GM13976 (cell line): ENCODE measurements around the gene RLF.
A peak's percentile ranks its signal among the peaks of the same experiment; 100 is the strongest.
"Not testable (repeated sequence)": the region's sequence is repeated elsewhere in the genome, so short reads cannot be mapped to it uniquely, and the experiment has no call there.

Experiments used
- DNase-seq: peaks from one replicate; pipeline ENCODE4 v3.0.0; 2012; ENCODE audit warnings: low spot score
- in situ Hi-C: fragments of 300-500 bp; cut with MboI; formaldehyde crosslinking; loops from one replicate; pipeline ENCODE4 v1.12.0; 2022; ENCODE audit warnings: low sequenced_read_pairs, mixed read lengths, inconsistent platforms; ENCODE audit not compliant: unreplicated experiment
- TF ChIP-seq, protein P1 (sequence below): IDR thresholded peaks from 2 replicates; pipeline ENCODE4 v1.5.1; 2012; ENCODE audit warnings: borderline replicate concordance, mild to moderate bottlenecking; ENCODE audit not compliant: insufficient read depth; ENCODE audit errors: extremely low read depth, missing control alignments, control extremely low read depth

Gene RLF

DNA sequence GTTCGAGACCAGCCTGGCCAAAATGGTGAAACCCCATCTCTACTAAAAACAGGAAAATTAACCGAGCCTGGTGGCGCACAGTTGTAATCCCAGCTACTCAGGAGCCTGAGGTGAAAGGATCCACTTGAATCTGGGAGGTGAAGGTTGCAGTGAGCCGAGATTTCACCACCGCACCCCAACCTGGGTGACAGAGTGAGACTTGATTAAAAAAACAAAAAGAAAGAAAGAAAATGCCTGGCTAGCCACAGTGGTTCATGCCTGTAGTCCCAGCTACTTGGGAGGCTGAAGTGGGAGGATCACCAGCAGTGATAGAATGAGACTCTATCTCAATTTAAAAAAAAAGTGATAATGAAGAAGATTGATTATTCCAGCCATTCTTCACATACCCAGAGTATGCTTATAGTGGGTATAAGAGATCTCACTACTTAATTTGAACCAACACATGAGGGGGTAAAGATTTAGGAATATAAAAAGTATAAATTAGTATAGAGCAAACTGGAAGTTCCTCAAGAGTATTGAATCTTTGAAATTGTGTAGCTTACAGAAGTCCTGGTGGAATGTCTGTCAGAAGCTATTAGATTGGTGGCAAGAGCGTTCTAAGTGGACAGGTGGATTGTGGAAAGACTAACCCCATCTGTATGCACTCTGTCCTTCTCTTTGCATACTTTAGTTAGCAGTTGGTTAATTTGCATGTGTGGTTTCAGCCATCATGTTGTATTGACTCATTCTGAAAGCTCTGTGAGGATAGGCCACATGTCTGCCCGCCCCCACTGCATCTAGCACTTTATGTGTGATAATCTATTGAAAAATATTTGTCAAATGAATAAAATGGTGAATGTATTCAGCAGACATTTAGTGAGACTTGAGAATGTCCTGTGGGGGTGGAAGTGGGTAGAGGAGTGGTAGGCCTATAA is 25.0 kb downstream of the RLF start:
- DNase-seq = peak; percentile 77
- TF ChIP-seq, protein P1, sequence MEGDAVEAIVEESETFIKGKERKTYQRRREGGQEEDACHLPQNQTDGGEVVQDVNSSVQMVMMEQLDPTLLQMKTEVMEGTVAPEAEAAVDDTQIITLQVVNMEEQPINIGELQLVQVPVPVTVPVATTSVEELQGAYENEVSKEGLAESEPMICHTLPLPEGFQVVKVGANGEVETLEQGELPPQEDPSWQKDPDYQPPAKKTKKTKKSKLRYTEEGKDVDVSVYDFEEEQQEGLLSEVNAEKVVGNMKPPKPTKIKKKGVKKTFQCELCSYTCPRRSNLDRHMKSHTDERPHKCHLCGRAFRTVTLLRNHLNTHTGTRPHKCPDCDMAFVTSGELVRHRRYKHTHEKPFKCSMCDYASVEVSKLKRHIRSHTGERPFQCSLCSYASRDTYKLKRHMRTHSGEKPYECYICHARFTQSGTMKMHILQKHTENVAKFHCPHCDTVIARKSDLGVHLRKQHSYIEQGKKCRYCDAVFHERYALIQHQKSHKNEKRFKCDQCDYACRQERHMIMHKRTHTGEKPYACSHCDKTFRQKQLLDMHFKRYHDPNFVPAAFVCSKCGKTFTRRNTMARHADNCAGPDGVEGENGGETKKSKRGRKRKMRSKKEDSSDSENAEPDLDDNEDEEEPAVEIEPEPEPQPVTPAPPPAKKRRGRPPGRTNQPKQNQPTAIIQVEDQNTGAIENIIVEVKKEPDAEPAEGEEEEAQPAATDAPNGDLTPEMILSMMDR = no peak
- in situ Hi-C loops = no loop called here

DNA sequence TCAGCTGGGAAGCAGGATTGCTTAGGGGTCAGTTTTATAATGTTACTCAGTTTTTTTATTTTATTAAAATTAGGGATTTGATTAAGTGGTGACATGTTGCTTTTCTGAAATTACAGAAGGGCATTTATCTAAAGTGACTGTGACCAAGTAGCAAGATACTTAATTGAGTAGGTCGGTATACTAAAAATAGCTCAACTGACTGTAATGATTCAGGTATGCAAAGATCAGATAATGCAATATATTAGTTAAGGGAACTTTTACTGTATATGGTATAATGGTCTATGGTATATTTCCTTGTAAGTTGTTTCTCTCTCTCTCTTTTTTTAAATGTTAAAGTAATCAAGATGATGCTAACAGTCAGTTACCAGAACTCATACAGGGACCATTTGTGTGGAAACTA is 26.2 kb downstream of the RLF start:
- no peak for DNase-seq
- TF ChIP-seq, protein P1 = no peak
- in situ Hi-C loops = no loop called here

DNA sequence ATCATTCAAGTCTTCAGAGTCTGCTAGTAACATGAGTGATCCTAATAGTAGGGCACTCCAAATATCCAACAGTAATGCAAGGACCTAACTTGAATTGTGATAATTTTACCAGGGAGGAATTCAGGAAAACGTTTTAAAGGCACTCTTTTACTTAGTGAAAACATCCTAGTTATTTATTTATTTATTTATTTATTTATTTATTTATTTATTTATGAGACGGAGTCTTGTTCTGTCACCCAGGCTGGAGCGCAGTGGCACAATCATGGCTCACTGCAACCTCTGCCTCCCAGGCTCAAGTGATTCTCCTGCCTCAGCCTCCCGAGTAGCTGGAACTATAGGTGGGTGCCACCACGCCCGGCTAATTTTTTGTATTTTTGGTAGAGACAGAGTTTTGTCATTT is 33.5 kb downstream of the RLF start:
- DNase-seq, in situ Hi-C loops: not testable (repeated sequence)

DNA sequence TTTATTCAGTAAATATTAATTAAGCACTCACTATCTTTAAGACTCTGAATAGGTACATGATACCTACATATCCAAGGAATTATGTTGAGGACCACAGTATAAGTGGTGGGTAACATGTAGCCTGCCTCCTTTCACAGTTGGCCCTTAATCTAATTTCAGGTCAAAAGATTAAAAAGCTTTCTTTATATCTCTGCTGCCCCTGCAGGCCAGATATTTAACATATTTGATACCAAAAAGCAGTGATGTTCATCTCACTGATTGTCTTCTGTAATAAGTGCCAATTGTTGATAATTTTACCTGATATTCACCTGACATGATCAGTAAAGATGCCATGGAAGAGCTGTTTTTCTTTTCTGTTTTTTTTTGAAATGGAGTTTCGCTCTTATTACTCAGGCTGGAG is 36.5 kb downstream of the RLF start:
- TF ChIP-seq, protein P1 = no peak
- in situ Hi-C loops = no loop called here
- DNase-seq = no peak

DNA sequence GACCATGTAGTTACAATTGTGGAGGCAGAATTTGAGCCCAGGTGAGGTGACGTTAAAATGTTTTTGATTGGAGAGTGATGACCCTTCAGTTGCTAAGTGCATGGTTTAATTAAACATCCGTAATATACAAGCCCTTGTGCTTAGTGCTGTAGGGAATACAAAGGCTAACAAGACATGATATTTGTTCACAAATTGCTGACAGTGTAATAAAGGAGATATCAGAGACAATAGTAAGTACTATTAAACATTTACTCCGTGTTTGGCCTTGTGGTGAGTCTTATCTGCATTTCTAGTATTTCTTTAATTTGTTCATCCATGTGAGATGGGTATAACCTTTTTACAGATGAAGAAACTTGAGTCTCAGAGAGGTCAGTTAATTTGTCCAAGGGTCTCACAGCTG is 37.9 kb downstream of the RLF start:
- in situ Hi-C loops = no loop called here
- TF ChIP-seq, protein P1 = no peak
- no peak for DNase-seq

DNA sequence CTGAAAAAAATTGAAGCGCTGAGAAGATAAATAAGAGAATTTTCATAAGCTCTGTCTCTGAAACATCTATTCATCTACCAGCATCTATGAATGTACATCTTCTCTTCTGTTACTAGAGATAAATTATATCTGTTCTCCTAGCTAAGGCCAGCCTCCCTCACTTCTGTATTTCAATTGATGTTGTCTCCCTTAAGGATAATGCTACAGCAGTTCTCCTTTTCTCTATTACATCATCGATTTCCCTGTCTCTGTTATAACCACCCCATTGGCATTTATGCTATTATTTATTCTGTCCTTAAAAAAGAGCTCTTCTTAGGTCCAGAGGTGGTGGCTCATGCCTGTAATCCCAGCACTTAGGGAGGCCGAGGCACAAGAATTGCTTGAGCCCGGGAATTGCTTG is 43.7 kb downstream of the RLF start:
- TF ChIP-seq, protein P1 = no peak
- in situ Hi-C loops = no loop called here
- DNase-seq = no peak

DNA sequence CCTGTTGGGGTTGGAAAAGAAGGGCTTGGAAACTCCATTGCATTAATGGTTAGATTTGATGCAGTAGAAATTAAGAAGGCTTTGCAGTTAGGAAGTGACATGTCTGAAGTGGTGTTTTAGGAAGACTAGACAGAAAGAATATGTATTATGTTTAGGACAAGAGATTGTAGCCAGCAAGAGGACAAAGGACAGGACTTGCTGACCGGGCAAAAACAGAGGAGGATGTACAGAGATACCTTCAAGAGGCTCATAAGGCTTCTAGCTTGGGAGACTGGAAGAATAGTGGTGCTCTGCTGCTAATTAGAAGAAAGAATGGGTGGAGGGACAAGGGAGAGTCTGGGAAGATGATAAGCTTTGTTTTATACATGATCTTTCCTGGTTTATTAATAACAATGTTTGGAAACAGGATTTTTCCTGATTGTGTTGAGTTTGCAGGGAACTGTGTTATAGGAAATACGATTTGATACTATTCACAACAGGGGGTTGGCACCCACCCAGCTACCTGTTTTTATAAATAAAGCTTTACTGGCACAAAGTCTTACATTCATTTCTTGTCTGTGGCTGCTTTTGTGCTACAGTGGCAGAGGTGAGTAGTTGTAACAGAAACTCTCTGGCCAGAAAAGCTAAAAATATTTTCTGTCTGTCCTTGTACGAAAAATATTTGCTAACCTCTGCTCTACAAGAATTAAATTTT is 49.5 kb downstream of the RLF start:
- TF ChIP-seq, protein P1 = no peak
- DNase-seq = no peak
- in situ Hi-C loops = no loop called here
